ENCODE data around the gene ACOT13. TPM values are rescaled to one million over a fixed set of nuclear protein-coding genes. Genes with fewer than 3 reads are reported as not detected.

The ACOT13 gene
- total and polyA plus RNA-seq, 2 of the 8 experiments (the other 6 are each of a cell fraction or from before 2014, with no cell fraction given): 27.6 to 40.6 TPM

DNA sequence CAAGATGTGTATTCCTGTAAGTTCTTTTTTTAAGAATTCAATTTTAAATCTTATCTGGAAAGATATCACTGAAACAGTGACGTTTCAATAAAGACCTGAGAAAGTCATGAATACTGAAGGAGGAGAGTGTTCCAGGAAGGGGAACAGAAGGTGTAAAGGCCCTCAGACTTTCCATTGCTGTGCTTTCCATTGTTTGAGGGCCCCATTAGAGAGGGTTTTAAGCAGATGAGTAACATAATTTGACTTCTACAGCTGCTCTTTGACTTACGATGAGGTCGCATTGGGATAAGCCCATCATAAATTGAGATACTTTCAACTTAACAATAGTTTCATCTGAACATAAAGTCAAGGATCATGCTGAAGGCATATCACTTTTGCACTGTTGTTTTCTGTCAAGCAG lies 24.7 kb downstream of the ACOT13 start:
- H3K14ac ChIP-seq (ENCODE audit: insufficient read length): no peak overlapping the region
- H2BK120ac ChIP-seq (replicated peaks; ENCODE audit: low read depth, low read length): no peak overlapping the region
- no peak overlapping the region for H3K4ac ChIP-seq (replicated peaks; ENCODE audit: insufficient read length, low read depth, low read length)
- H4K91ac ChIP-seq (replicated peaks; ENCODE audit: insufficient read length, low read length): no peak overlapping the region
- H3K23me2 ChIP-seq (ENCODE audit: low read depth, low read length): no peaks in the 10 kb centered on the region
- FAIRE-seq: no peak
- peaks cover 0 to 3% (median 0%) of the 10 kb centered on the region in 4 experiments; a peak in 1 of 8 replicates for H3K36me3 ChIP-seq (ENCODE audit: control insufficient read depth in 2 of 4, insufficient read depth in 4 of 4, low read length in 3 of 4)
- CTCF ChIA-PET (ENCODE audit: partially characterized antibody): interaction anchor here (0.8 to 2.6 kb wide), 2 partner anchors 90 to 167 kb away, joined by 3 to 11 read pairs; no protein-coding TSS in a partner anchor
- no peaks in the 10 kb centered on the region for H3K9me3 ChIP-seq (ENCODE audit: insufficient read depth in 2 of 2, low read depth in 1 of 2, low read length in 1 of 2)
- no peak overlapping the region for H3K56ac ChIP-seq (replicated peaks; ENCODE audit: insufficient read length, low read depth, low read length)
- no peaks in the 10 kb centered on the region for H4K20me1 ChIP-seq (replicated peaks in 1 of 2; ENCODE audit: control insufficient read depth in 1 of 2, insufficient read depth in 2 of 2, low read length in 2 of 2)
- H3K79me1 ChIP-seq (ENCODE audit: low read depth, low read length): no peaks in the 10 kb centered on the region
- no peak overlapping the region for H4K5ac ChIP-seq (ENCODE audit: insufficient read length, low read depth, low read length)
- no peak overlapping the region for H2AFZ ChIP-seq (ENCODE audit: low read length)
- H3K4me3 ChIP-seq (ENCODE audit: extremely low read depth in 1 of 4, insufficient read depth in 2 of 4, low read depth in 3 of 4, low read length in 4 of 4): no peak overlapping the region
- no peaks in the 10 kb centered on the region for H3K27me3 ChIP-seq (replicated peaks in 1 of 4; ENCODE audit: control insufficient read depth in 3 of 4, extremely low read depth in 1 of 4, insufficient read depth in 3 of 4, low read length in 3 of 4)
- no peak overlapping the region for H3K23ac ChIP-seq (ENCODE audit: insufficient read length)
- no peak overlapping the region for H2BK15ac ChIP-seq (ENCODE audit: low read length)
- H3K79me2 ChIP-seq (ENCODE audit: control insufficient read depth in 1 of 2, insufficient read depth in 2 of 2, low read length in 2 of 2): no peaks in the 10 kb centered on the region
- H2BK12ac ChIP-seq (ENCODE audit: low read depth, low read length): no peak overlapping the region
- no peak overlapping the region for H2BK20ac ChIP-seq (ENCODE audit: low read length)
- H4K8ac ChIP-seq (ENCODE audit: extremely low read depth, insufficient read depth, low read length): no peak overlapping the region
- H3K18ac ChIP-seq (ENCODE audit: extremely low read depth, low read length): no peak overlapping the region
- no peak overlapping the region for H3K4me2 ChIP-seq (ENCODE audit: insufficient read depth in 1 of 2, low read depth in 2 of 2, low read length in 2 of 2)
- H3K9ac ChIP-seq (replicated peaks in 1 of 4; ENCODE audit: extremely low read depth in 1 of 4, low read depth in 3 of 4, low read length in 3 of 4): no peak overlapping the region
- no peak for DNase-seq (ENCODE audit: low read depth in 1 of 2, low spot score in 2 of 2)
- H3K27ac ChIP-seq (ENCODE audit: low read depth, low read length): no peak overlapping the region
- H2AK5ac ChIP-seq (ENCODE audit: low read depth, low read length): no peak overlapping the region
- H3K4me1 ChIP-seq (replicated peaks in 1 of 4; ENCODE audit: control insufficient read depth in 3 of 4, insufficient read depth in 4 of 4, low read length in 3 of 4): peaks cover 0 to 3% (median 0%) of the 10 kb centered on the region in 4 experiments; a peak in 1 of 7 replicates
- 83% methylated on average over 3 of the region's 3 CpGs; no CpG with 5 or more reads in 1 of the 2 experiments for WGBS, 2 experiments (ENCODE audit: extremely low coverage in 1 of 2, insufficient coverage in 1 of 2, insufficient read length in 1 of 2, insufficient replicate concordance in 2 of 2, low coverage in 1 of 2, low lambda C conversion rate in 2 of 2, missing lambda C conversion rate in 1 of 2)
- no peak overlapping the region for H2BK5ac ChIP-seq (ENCODE audit: low read depth, low read length)
- POLR2A ChIA-PET (ENCODE audit: partially characterized antibody): interaction anchor here (0.9 to 2.5 kb wide), 3 partner anchors 10 to 111 kb away, joined by 3 to 10 read pairs (median 5); no protein-coding TSS in a partner anchor
- TF ChIP-seq HDAC2 (IDR thresholded peaks at IDR 0.05; ENCODE audit: borderline replicate concordance in 1 of 2, low read depth in 2 of 2, low read length in 2 of 2) (no peak), CBX8 (IDR thresholded peaks at IDR 0.05; ENCODE audit: borderline replicate concordance, low read depth, low read length) (no peak), TAF1 (IDR thresholded peaks at IDR 0.05; ENCODE audit: low read depth, low read length) (no peak), KDM5A (IDR thresholded peaks at IDR 0.05; ENCODE audit: low read length) (no peak), RFX5 (IDR thresholded peaks at IDR 0.05; ENCODE audit: borderline replicate concordance, low read depth, low read length) (no peak), RXRA (IDR thresholded peaks at IDR 0.05; ENCODE audit: insufficient read depth, low read depth, low read length) (no peak), BCL11A (IDR thresholded peaks at IDR 0.05; ENCODE audit: low read depth in 2 of 2, low read length in 2 of 2) (no peak), CREB1 (IDR thresholded peaks at IDR 0.05) (no peak), MAFK (IDR thresholded peaks at IDR 0.05; ENCODE audit: low read depth, low read length) (no peak), USF2 (IDR thresholded peaks at IDR 0.05; ENCODE audit: low read length) (no peak)
- TF ChIP-seq, protein P1, sequence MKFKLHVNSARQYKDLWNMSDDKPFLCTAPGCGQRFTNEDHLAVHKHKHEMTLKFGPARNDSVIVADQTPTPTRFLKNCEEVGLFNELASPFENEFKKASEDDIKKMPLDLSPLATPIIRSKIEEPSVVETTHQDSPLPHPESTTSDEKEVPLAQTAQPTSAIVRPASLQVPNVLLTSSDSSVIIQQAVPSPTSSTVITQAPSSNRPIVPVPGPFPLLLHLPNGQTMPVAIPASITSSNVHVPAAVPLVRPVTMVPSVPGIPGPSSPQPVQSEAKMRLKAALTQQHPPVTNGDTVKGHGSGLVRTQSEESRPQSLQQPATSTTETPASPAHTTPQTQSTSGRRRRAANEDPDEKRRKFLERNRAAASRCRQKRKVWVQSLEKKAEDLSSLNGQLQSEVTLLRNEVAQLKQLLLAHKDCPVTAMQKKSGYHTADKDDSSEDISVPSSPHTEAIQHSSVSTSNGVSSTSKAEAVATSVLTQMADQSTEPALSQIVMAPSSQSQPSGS (IDR thresholded peaks at IDR 0.05; ENCODE audit: low read length): no peak
